Measurements from ENCODE around the gene UGT1A1. TPM values are rescaled to one million over a fixed set of nuclear protein-coding genes. Genes with fewer than 3 reads are reported as not detected.

The UGT1A1 gene
- total RNA-seq, 1 donor from 2014 or later = under 0.01 TPM

GRCh38 chr2:233821196-233821595 lies 61.1 kb downstream of the UGT1A1 start:
- FAIRE-seq (no peak), DNase-seq (ENCODE audit: low read depth) (no peak)
- no peak for TF ChIP-seq CTCF (IDR thresholded peaks at IDR 0.05; ENCODE audit: insufficient read depth, low read length, severe bottlenecking)
- H3K36me3 ChIP-seq (ENCODE audit: control insufficient read depth, insufficient read depth, low read length) = no peaks in the 10 kb centered on the region
- no peak overlapping the region for H3K4me3 ChIP-seq (ENCODE audit: low read depth, low read length)
- no peaks in the 10 kb centered on the region for H3K27me3 ChIP-seq (ENCODE audit: control insufficient read depth, insufficient read depth, low read length)

- TF ChIP-seq CTCF (IDR thresholded peaks at IDR 0.05; ENCODE audit: insufficient read depth, low read length, severe bottlenecking) = no peak
- DNase-seq (ENCODE audit: low read depth) (no peak), FAIRE-seq (no peak)
- no peaks in the 10 kb centered on the region for H3K36me3 ChIP-seq (ENCODE audit: control insufficient read depth, insufficient read depth, low read length)
- no peak overlapping the region for H3K4me3 ChIP-seq (ENCODE audit: low read depth, low read length)
- H3K27me3 ChIP-seq (ENCODE audit: control insufficient read depth, insufficient read depth, low read length) = no peaks in the 10 kb centered on the region
These were observed 61.6 kb downstream of the UGT1A1 start for GRCh38 chr2:233821709-233822100.

GRCh38 chr2:233822101-233822771 lies 62.2 kb downstream of the UGT1A1 start:
- H3K27me3 ChIP-seq (ENCODE audit: control insufficient read depth, insufficient read depth, low read length) = no peaks in the 10 kb centered on the region
- TF ChIP-seq CTCF (IDR thresholded peaks at IDR 0.05; ENCODE audit: insufficient read depth, low read length, severe bottlenecking) = no peak
- H3K4me3 ChIP-seq (ENCODE audit: low read depth, low read length) = no peak overlapping the region
- FAIRE-seq (no peak), DNase-seq (ENCODE audit: low read depth) (no peak)
- H3K36me3 ChIP-seq (ENCODE audit: control insufficient read depth, insufficient read depth, low read length) = no peaks in the 10 kb centered on the region

Other genes with a start within 250 kb of the UGT1A1 start
- 21.1 and 27.0 TPM in 2 replicates for gene USP40, start 193.5 kb upstream of the UGT1A1 start, total RNA-seq
- gene UGT1A8, start 142.6 kb upstream of the UGT1A1 start, total RNA-seq = under 0.01 TPM in 2 replicates
- not detected in 2 replicates for gene UGT1A10, start 123.8 kb upstream of the UGT1A1 start, total RNA-seq
- gene UGT1A9, start 88.4 kb upstream of the UGT1A1 start, total RNA-seq = 0.26 TPM in 1 of 2 replicates, not detected in the other
- 0.53 and 2.2 TPM in 2 replicates for gene UGT1A7, start 78.4 kb upstream of the UGT1A1 start, total RNA-seq
- gene UGT1A6, start 67.4 kb upstream of the UGT1A1 start, total RNA-seq = 12.9 and 43.0 TPM in 2 replicates
- 0.26 and 3.3 TPM in 2 replicates for gene UGT1A5, start 47.4 kb upstream of the UGT1A1 start, total RNA-seq
- gene UGT1A4, start 41.5 kb upstream of the UGT1A1 start, total RNA-seq = 0.26 and 2.9 TPM in 2 replicates
- 2.7 TPM in 1 of 2 replicates, not detected in the other for gene UGT1A3, start 31.2 kb upstream of the UGT1A1 start, total RNA-seq
- gene MROH2A, start 18.1 kb downstream of the UGT1A1 start, total RNA-seq = not detected in 2 replicates
- gene HJURP, start 94.3 kb downstream of the UGT1A1 start, total RNA-seq = under 0.01 and 0.13 TPM in 2 replicates
- not detected in 2 replicates for gene TRPM8, start 157.1 kb downstream of the UGT1A1 start, total RNA-seq

All from bronchial epithelial cell (primary cell).